ENCODE results near the gene MOB3B.

GRCh38 chr9:27408001-27408400, 121.6 kb downstream of the MOB3B start:
- TF ChIP-seq CTCF (IDR thresholded peaks at IDR 0.05) (no peak), POLR2A (IDR thresholded peaks at IDR 0.05) (no peak)
